ENCODE results near the gene STAT4. TPM values are rescaled to one million over a fixed set of nuclear protein-coding genes. Genes with fewer than 3 reads are reported as not detected.

Gene STAT4
- total RNA-seq, 1 experiment from 2014 or later = 0.33 TPM

DNA sequence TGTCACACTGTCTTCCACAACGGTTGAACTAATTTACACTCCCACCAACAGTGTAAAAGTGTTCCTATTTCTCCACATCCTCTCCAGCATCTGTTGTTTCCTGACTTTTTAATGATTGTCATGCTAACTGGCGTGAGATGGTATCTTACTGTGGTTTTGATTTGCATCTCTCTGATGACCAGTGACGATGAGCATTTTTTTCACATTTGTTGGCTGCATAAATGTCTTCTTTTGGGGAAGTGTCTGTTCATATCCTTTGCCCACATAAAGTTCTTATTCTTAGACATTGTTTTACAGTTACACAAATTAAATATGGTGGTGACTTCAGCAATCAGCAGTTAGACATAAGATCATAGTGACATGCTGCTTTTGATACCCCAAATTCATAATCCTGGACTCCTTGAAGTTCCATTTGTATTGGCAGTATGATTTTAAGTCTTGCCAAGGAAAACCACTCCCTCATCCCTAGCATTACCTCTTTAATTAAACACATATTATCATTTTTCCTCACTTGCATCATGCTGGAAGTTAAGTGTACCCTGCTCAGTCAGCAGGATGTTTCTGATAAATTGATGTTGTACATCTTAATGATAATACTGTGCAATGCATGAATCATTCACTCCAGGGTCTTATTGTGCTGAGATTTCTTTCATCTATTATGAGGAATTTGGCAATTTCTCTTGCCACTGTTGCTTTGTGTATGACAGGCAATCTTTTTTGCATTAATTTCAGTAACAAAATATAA lies 69.2 kb downstream of the STAT4 start:
- Histone ChIP-seq H3K4ac (ENCODE audit: low read depth, low read length) (no peak overlapping the region), H3K56ac (ENCODE audit: insufficient read length, low read depth, low read length) (no peak overlapping the region), H3K79me2 (ENCODE audit: insufficient read depth, low read length) (no peaks in the 10 kb centered on the region), H3K27ac (ENCODE audit: insufficient read length, low read depth, low read length) (no peak overlapping the region), H3K4me1 (ENCODE audit: insufficient read depth, low read length) (no peaks in the 10 kb centered on the region), H3T11ph (ENCODE audit: low read length) (no peak overlapping the region), H3K79me1 (ENCODE audit: insufficient read depth, low read depth, low read length, poor library complexity, severe bottlenecking) (no peaks in the 10 kb centered on the region), H3K23ac (ENCODE audit: insufficient read length, low read depth, low read length) (no peak overlapping the region), H2BK20ac (ENCODE audit: low read depth, low read length, poor library complexity, severe bottlenecking) (no peak overlapping the region), H3K27me3 (ENCODE audit: insufficient read depth, low read length) (no peaks in the 10 kb centered on the region), H2BK5ac (ENCODE audit: insufficient read length, low read length) (no peak overlapping the region), H3K9ac (ENCODE audit: extremely low read depth, insufficient read length, low read length) (no peak overlapping the region), H2AFZ (ENCODE audit: low read length) (no peak overlapping the region), H2AK5ac (ENCODE audit: insufficient read length, low read length) (no peak overlapping the region), H3K23me2 (ENCODE audit: insufficient read length, low read depth, low read length, poor library complexity, severe bottlenecking) (no peaks in the 10 kb centered on the region), H3K9me3 (ENCODE audit: control insufficient read depth, low read depth, low read length) (no peaks in the 10 kb centered on the region), H2BK120ac (ENCODE audit: low read depth, low read length, poor library complexity, severe bottlenecking) (no peak overlapping the region), H4K5ac (ENCODE audit: insufficient read length, low read depth, low read length) (no peak overlapping the region), H4K20me1 (ENCODE audit: control insufficient read depth, insufficient read depth, insufficient read length) (no peaks in the 10 kb centered on the region), H2BK12ac (ENCODE audit: insufficient read length, low read depth, low read length) (no peak overlapping the region), H3K4me2 (ENCODE audit: insufficient read depth, insufficient read length, low read length) (no peak overlapping the region), H4K8ac (replicated peaks; ENCODE audit: insufficient read length, low read depth, low read length) (no peak overlapping the region), H3K14ac (ENCODE audit: insufficient read depth, low read length) (no peak overlapping the region), H4K91ac (ENCODE audit: insufficient read length, low read depth, low read length) (no peak overlapping the region), H2BK15ac (ENCODE audit: low read depth, low read length) (no peak overlapping the region), H3K18ac (ENCODE audit: insufficient read length, low read depth, low read length) (no peak overlapping the region)
- Mint-ChIP-seq H3K27me3 (ENCODE audit: low read depth) (no peaks in the 10 kb centered on the region), H3K9me3 (peaks cover 5 to 9% of the 10 kb centered on the region in 2 experiments; a peak in 4 of 5 replicates), H3K27ac (no peak overlapping the region), H3K4me3 (no peak overlapping the region), H3K36me3 (ENCODE audit: insufficient read depth in 1 of 3, low read depth in 3 of 3) (peaks cover 0 to 8% (median 3%) of the 10 kb centered on the region in 3 experiments; a peak in 4 of 7 replicates), H3K4me1 (peaks cover 7 to 10% of the 10 kb centered on the region in 2 experiments)
- no CpG with 5 or more reads among the region's 3 CpGs for WGBS (ENCODE audit: extremely low coverage, insufficient read length, low lambda C conversion rate)
- TF ChIP-seq, protein P1, sequence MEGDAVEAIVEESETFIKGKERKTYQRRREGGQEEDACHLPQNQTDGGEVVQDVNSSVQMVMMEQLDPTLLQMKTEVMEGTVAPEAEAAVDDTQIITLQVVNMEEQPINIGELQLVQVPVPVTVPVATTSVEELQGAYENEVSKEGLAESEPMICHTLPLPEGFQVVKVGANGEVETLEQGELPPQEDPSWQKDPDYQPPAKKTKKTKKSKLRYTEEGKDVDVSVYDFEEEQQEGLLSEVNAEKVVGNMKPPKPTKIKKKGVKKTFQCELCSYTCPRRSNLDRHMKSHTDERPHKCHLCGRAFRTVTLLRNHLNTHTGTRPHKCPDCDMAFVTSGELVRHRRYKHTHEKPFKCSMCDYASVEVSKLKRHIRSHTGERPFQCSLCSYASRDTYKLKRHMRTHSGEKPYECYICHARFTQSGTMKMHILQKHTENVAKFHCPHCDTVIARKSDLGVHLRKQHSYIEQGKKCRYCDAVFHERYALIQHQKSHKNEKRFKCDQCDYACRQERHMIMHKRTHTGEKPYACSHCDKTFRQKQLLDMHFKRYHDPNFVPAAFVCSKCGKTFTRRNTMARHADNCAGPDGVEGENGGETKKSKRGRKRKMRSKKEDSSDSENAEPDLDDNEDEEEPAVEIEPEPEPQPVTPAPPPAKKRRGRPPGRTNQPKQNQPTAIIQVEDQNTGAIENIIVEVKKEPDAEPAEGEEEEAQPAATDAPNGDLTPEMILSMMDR (conservative IDR thresholded peaks at IDR 0.05) = no peak
- no peak for DNase-seq
